IMR-90 (cell line): ENCODE results near the gene LDHAL6B. TPM values are rescaled to one million over a fixed set of nuclear protein-coding genes. Genes with fewer than 3 reads are reported as not detected.

Experiments used
- ATAC-seq: fragments of 200-7000 bp; cut with Tn5 transposase; 2 replicates; pipeline ENCODE4 v1.9.1; 2020; ENCODE audit warnings: low read depth, mild to moderate bottlenecking, moderate library complexity
- BruUV-seq: library from RNA; stranded (reverse); fragments of 400-500 nt; replicated peaks from 2 replicates; lab custom pipeline; 2021; lab: Mats Ljungman, UMichigan
- CTCF ChIA-PET: fragments of 300-600 bp; formaldehyde crosslinking; extraction: SDS; loops from one replicate; lab custom pipeline; 2021; ENCODE audit warnings: antibody characterized with exemption; lab: Yijun Ruan, JAX
- POLR2A ChIA-PET: fragments of 300-600 bp; sonication (Branson Sonifier 250); formaldehyde crosslinking; loops from one replicate; lab custom pipeline; 2022; ENCODE audit warnings: antibody characterized with exemption; ENCODE audit not compliant: unreplicated experiment; lab: Charles Lee
- DNase-seq: peaks from one replicate; pipeline ENCODE4 v3.0.0; 2013
- H2AFZ ChIP-seq: replicated peaks from 2 replicates; pipeline ENCODE3; 2013; ENCODE audit warnings: low read length, mild to moderate bottlenecking; ENCODE audit not compliant: poor library complexity
- H2AK5ac ChIP-seq: 2 replicates; pipeline ENCODE4 v1.6.1; 2013; ENCODE audit warnings: low read depth, low read length, inconsistent platforms
- H2AK9ac ChIP-seq: replicated peaks from 2 replicates; pipeline ENCODE3; 2013; ENCODE audit warnings: mild to moderate bottlenecking, low read depth, low read length, moderate library complexity; ENCODE audit not compliant: poor library complexity
- H2BK120ac ChIP-seq: 2 replicates; pipeline ENCODE4 v1.6.1; 2013; ENCODE audit warnings: low read depth, low read length, inconsistent platforms
- H2BK15ac ChIP-seq: 3 replicates; pipeline ENCODE4 v1.6.1; 2013; ENCODE audit warnings: low read depth, low read length, inconsistent platforms
- H2BK20ac ChIP-seq: 2 replicates; pipeline ENCODE4 v1.6.1; 2013; ENCODE audit warnings: low read depth, mild to moderate bottlenecking, inconsistent platforms, low read length, moderate library complexity
- H2BK5ac ChIP-seq: 2 replicates; pipeline ENCODE4 v1.6.1; 2013; ENCODE audit warnings: mild to moderate bottlenecking, low read depth, low read length, inconsistent platforms; ENCODE audit not compliant: poor library complexity, severe bottlenecking
- H3K14ac ChIP-seq: replicated peaks from 2 replicates; pipeline ENCODE4 v1.6.1; 2013; ENCODE audit warnings: low read depth, low read length, inconsistent platforms
- H3K18ac ChIP-seq: 2 replicates; pipeline ENCODE4 v1.6.1; 2013; ENCODE audit warnings: low read depth, low read length, control low read depth
- H3K23ac ChIP-seq: 2 replicates; pipeline ENCODE4 v1.6.1; 2013; ENCODE audit warnings: low read depth, low read length, inconsistent platforms
- H3K27ac ChIP-seq: 2 replicates; pipeline ENCODE4 v1.5.1; 2013; ENCODE audit warnings: mild to moderate bottlenecking, control low read depth, low read length; ENCODE audit not compliant: insufficient read depth
- H3K27me3 ChIP-seq: 2 replicates; pipeline ENCODE4 v1.6.1; 2013; ENCODE audit warnings: low read length; ENCODE audit not compliant: control insufficient read depth, insufficient read depth
- H3K36me3 ChIP-seq: 2 replicates; pipeline ENCODE4 v1.6.1; 2013; ENCODE audit warnings: low read length, mixed read lengths; ENCODE audit not compliant: control insufficient read depth, insufficient read depth
- H3K4ac ChIP-seq: 2 replicates; pipeline ENCODE4 v1.6.1; 2013; ENCODE audit warnings: low read depth, low read length, inconsistent platforms
- H3K4me1 ChIP-seq: 2 replicates; pipeline ENCODE4 v1.6.1; 2013; ENCODE audit warnings: low read length, mixed read lengths; ENCODE audit not compliant: control insufficient read depth, insufficient read depth
- H3K4me2 ChIP-seq: 2 replicates; pipeline ENCODE4 v1.6.1; 2013; ENCODE audit warnings: low read depth, mild to moderate bottlenecking, control low read depth, low read length, moderate library complexity
- H3K4me3 ChIP-seq: 2 replicates; pipeline ENCODE4 v1.5.1; 2013; ENCODE audit warnings: low read depth, mild to moderate bottlenecking, control low read depth, low read length, moderate library complexity; ENCODE audit not compliant: insufficient read depth
- H3K56ac ChIP-seq: 2 replicates; pipeline ENCODE4 v1.6.1; 2013; ENCODE audit warnings: low read length, inconsistent platforms; ENCODE audit not compliant: insufficient read depth; ENCODE audit errors: extremely low read depth
- H3K79me1 ChIP-seq, 2 experiments: 2 replicates each; pipeline ENCODE4 v1.6.1; 2013; ENCODE audit warnings: low read length in 2 of 2, inconsistent platforms in 1 of 2, low read depth in 1 of 2
- H3K9ac ChIP-seq: 2 replicates; pipeline ENCODE4 v1.6.1; 2013; ENCODE audit warnings: low read depth, low read length, control low read depth
- H3K9me1 ChIP-seq: 2 replicates; pipeline ENCODE4 v1.6.1; 2013; ENCODE audit warnings: low read length, inconsistent platforms; ENCODE audit not compliant: insufficient read depth
- H3K9me3 ChIP-seq: 2 replicates; pipeline ENCODE4 v1.6.1; 2013; ENCODE audit warnings: low read length; ENCODE audit not compliant: control insufficient read depth, insufficient read depth
- H4K20me1 ChIP-seq: 2 replicates; pipeline ENCODE4 v1.6.1; 2013; ENCODE audit warnings: low read length, inconsistent platforms; ENCODE audit not compliant: insufficient read depth
- H4K5ac ChIP-seq: 2 replicates; pipeline ENCODE4 v1.6.1; 2013; ENCODE audit warnings: mild to moderate bottlenecking, low read depth, low read length, control low read depth
- H4K8ac ChIP-seq, 2 experiments: 2 replicates each; pipeline ENCODE4 v1.6.1; 2013; ENCODE audit warnings: low read depth in 2 of 2, low read length in 2 of 2, control low read depth in 1 of 2, inconsistent platforms in 1 of 2
- H4K91ac ChIP-seq: 2 replicates; pipeline ENCODE4 v1.6.1; 2013; ENCODE audit warnings: low read depth, low read length, inconsistent platforms; ENCODE audit not compliant: insufficient read depth
- CTCF ChIP-seq: conservative IDR thresholded peaks from 2 replicates; pipeline ENCODE4 v1.5.1; 2012; ENCODE audit warnings: mild to moderate bottlenecking, low read depth, low read length, improper control_type of control experiment
- ELK1 ChIP-seq: fragments of 150-350 bp; IDR thresholded peaks from 2 replicates; pipeline ENCODE4 v1.6.1; 2016; ENCODE audit warnings: low read depth, mild to moderate bottlenecking, low read length, moderate library complexity, borderline replicate concordance
- RAD21 ChIP-seq: IDR thresholded peaks from 2 replicates; pipeline ENCODE4 v1.6.1; 2012; ENCODE audit warnings: low read length, improper control_type of control experiment
- RCOR1 ChIP-seq: IDR thresholded peaks from 2 replicates; pipeline ENCODE4 v1.6.1; 2012; ENCODE audit warnings: mild to moderate bottlenecking, low read length, improper control_type of control experiment; ENCODE audit not compliant: insufficient replicate concordance
- RFX5 ChIP-seq: IDR thresholded peaks from 2 replicates; pipeline ENCODE4 v1.8.0; 2012; ENCODE audit warnings: low read depth, mild to moderate bottlenecking, low read length, moderate library complexity
- SMC3 ChIP-seq: fragments of 150-350 bp; IDR thresholded peaks from 2 replicates; pipeline ENCODE4 v1.6.1; 2016; ENCODE audit warnings: low read depth, mild to moderate bottlenecking, antibody characterized with exemption, low read length, moderate library complexity
- USF2 ChIP-seq: fragments of 150-350 bp; IDR thresholded peaks from 2 replicates; pipeline ENCODE4 v1.6.1; 2017; ENCODE audit warnings: mild to moderate bottlenecking, antibody characterized with exemption, low read length, low read depth
- WGBS, 2 experiments: methylation state at CpG; one replicate each; pipeline versions ENCODE4 v1.1.5 to v1.1.7; 2013; ENCODE audit warnings: missing lambda C conversion rate in 2 of 2; ENCODE audit not compliant: insufficient read length in 1 of 2; ENCODE audit errors: extremely low coverage in 2 of 2; 5-methylcytosine and 5-hydroxymethylcytosine counted together
- dilution Hi-C: fragments of 300-500 bp; cut with HindIII; formaldehyde crosslinking; loops from one replicate; pipeline ENCODE4 v1.14.3; 2018; ENCODE audit warnings: low sequenced_read_pairs; ENCODE audit not compliant: unreplicated experiment
- in situ Hi-C: fragments of 300-500 bp; cut with MboI; formaldehyde crosslinking; loops from 3 replicates; pipeline ENCODE4 v1.14.3; 2019; ENCODE audit warnings: low sequenced_read_pairs, inconsistent platforms, mixed read lengths
- intact Hi-C: fragments of 100-400 bp; cut with micrococcal nuclease; formaldehyde crosslinking; loops from 2 replicates; pipeline ENCODE4 v1.10.0; 2022
- polyA plus RNA-seq, 3 experiments: library from polyadenylated mRNA; depleted of rRNA; stranded (reverse); fragments of >200 nt; gene quantifications; 2 replicates each; pipeline ENCODE4 v1.2.3, GENCODE V29; 2012; ENCODE audit warnings: low replicate concordance in 1 of 3
- total RNA-seq: library from RNA; depleted of rRNA; stranded (reverse); fragments of >200 nt; gene quantifications from 2 replicates; pipeline ENCODE4 v1.2.3, GENCODE V29; 2012

Gene LDHAL6B
- total and polyA plus RNA-seq, 2 of the 4 experiments (the other 2 are of a cell fraction), result not detected

- CTCF ChIA-PET, result interaction anchor here (1.7 kb wide), 1 partner anchor 9 kb away, joined by 6 read pairs; no protein-coding TSS in a partner anchor
- peaks cover 26 to 34% of the 10 kb centered on the region in 2 experiments for H3K79me1 ChIP-seq
- no peak overlapping the region for H2BK15ac ChIP-seq
- dilution Hi-C loops, result no loop called here
- H4K8ac ChIP-seq, result no peak overlapping the region
- H3K9me1 ChIP-seq, result 0 out of 2 replicates have a peak, but pooled peaks cover 2% of the 10 kb centered on the region
- no peak overlapping the region for H3K14ac ChIP-seq
- no peak overlapping the region for H4K91ac ChIP-seq
- no peak overlapping the region for H3K27ac ChIP-seq
- no peak overlapping the region for H3K56ac ChIP-seq
- no peak overlapping the region for H2AK5ac ChIP-seq
- H3K27me3 ChIP-seq, result no peaks in the 10 kb centered on the region
- no peaks in the 10 kb centered on the region for H3K4me1 ChIP-seq
- POLR2A ChIA-PET, result no interaction called here
- no peak for DNase-seq
- H3K4me3 ChIP-seq, result no peak overlapping the region
- no peak overlapping the region for H2AK9ac ChIP-seq
- H2BK20ac ChIP-seq, result no peak overlapping the region
- no peaks in the 10 kb centered on the region for H3K9me3 ChIP-seq
- no peak overlapping the region for H3K4ac ChIP-seq
- no peaks in the 10 kb centered on the region; the same call in 1 of the 2 replicates for H3K36me3 ChIP-seq
- H3K4me2 ChIP-seq, result no peak overlapping the region
- no peak overlapping the region for H3K23ac ChIP-seq
- intact Hi-C loops, result no loop called here
- TF ChIP-seq RCOR1 (no peak), ELK1 (no peak), CTCF (no peak), RFX5 (no peak), USF2 (no peak), SMC3 (no peak), RAD21 (no peak)
- no TSS peak for BruUV-seq
- no peaks in the 10 kb centered on the region for H4K20me1 ChIP-seq
- in situ Hi-C loops, result no loop called here
- no peak overlapping the region for H2BK120ac ChIP-seq
- H3K18ac ChIP-seq, result no peak overlapping the region
- ATAC-seq, result no peak
- WGBS, 2 experiments, result no CpG with 5 or more reads among the region's 5 CpGs
- H4K5ac ChIP-seq, result no peak overlapping the region
- no peak overlapping the region for H2AFZ ChIP-seq
- H3K9ac ChIP-seq, result no peak overlapping the region
- H2BK5ac ChIP-seq, result no peak overlapping the region
Observed at GRCh38 chr15:59237924-59238331, 31.3 kb downstream of the LDHAL6B start.
